Smooth muscle cell of bladder (primary cell): Measurements from ENCODE around the gene GPR21. TPM values are rescaled to one million over a fixed set of nuclear protein-coding genes. Genes with fewer than 3 reads are reported as not detected.

ENCODE experiments used
- total RNA-seq: library from RNA; depleted of rRNA; stranded (reverse); fragments of >200 nt; gene quantifications from 2 replicates; pipeline ENCODE4 v1.2.3, GENCODE V29; 2014

Gene GPR21
- 0.83 and 1.1 TPM in 2 replicates for total RNA-seq

DNA sequence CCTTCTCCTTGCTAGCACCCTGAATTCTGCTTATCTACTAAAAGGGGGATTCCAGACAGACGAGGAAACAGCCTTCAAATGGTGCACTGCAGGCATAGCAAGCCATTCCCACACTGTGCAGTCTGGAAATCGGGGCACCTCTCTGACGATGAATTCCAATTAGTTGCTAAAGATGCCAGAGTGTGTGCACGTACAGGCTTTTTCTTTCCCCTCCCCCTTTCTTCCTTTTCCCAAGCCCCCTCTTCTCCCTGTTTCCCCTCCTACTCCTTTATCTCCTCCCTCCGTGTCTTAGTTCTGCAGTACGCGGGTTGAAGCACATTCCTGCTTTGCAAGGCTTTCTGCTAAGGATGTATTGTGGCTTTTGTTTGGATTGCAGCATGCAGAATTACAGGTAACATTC is at the start of gene GPR21:
GPR21 (plus strand) TSS at position 316 of the 400 bp plus-strand sequence. CDS start 900 bp downstream, outside the sequence.

Other genes starting within 250 kb of the GPR21 start
- not detected in 2 replicates for gene OR5C1, start 244.7 kb upstream of the GPR21 start, total RNA-seq
- not detected in 2 replicates for gene OR1K1, start 233.5 kb upstream of the GPR21 start, total RNA-seq
- gene PDCL, start 205.1 kb upstream of the GPR21 start, total RNA-seq: 36.4 and 39.9 TPM in 2 replicates
- gene RC3H2, start 128.3 kb upstream of the GPR21 start, total RNA-seq: 31.1 and 38.4 TPM in 2 replicates
- 12.9 and 13.6 TPM in 2 replicates for gene ZBTB6, start 120.3 kb upstream of the GPR21 start, total RNA-seq
- gene ZBTB26, start 102.2 kb upstream of the GPR21 start, total RNA-seq: 2.4 and 3.6 TPM in 2 replicates
- gene RABGAP1, start 92.6 kb upstream of the GPR21 start, total RNA-seq: 35.0 and 35.6 TPM in 2 replicates
- gene STRBP, start 234.9 kb downstream of the GPR21 start, total RNA-seq: 2.4 and 3.6 TPM in 2 replicates